MM.1S (cell line): ENCODE data around the gene MLANA.

Experiments used
- CTCF ChIP-seq: fragments of 300-600 bp; sonication (generic); IDR thresholded peaks from 2 replicates; pipeline ENCODE4 v1.5.1; 2016; ENCODE audit warnings: antibody characterized with exemption, low read length, mixed read lengths
- EZH2 ChIP-seq: fragments of 300-600 bp; sonication (generic); optimal IDR thresholded peaks from 2 replicates; pipeline ENCODE3; 2017; ENCODE audit warnings: low read depth, mild to moderate bottlenecking, antibody characterized with exemption, low read length, mixed read lengths
- EZH2phosphoT487 ChIP-seq: fragments of 300-600 bp; sonication (generic); IDR thresholded peaks from 2 replicates; pipeline ENCODE4 v1.6.1; 2018; ENCODE audit warnings: antibody characterized with exemption, low read length

GRCh38 chr9:5941214-5941613 lies 50.5 kb downstream of the MLANA start:
- TF ChIP-seq EZH2: no peak
- TF ChIP-seq CTCF: no peak
- TF ChIP-seq EZH2phosphoT487: no peak
